Stimulated activated CD8-positive, alpha-beta memory T cell treated with anti-CD3 and anti-CD28 coated beads, Interleukin-4, amount 100 ng/mL, for 4 hours (primary cell): ENCODE data around the gene FCHSD2.

Source experiments
- DNase-seq, 2 donors: peaks; one replicate each; pipeline ENCODE4 v3.0.0-alpha.2; 2020; ENCODE audit warnings: low read depth in 2 of 2, low spot score in 1 of 2

Gene FCHSD2

DNA sequence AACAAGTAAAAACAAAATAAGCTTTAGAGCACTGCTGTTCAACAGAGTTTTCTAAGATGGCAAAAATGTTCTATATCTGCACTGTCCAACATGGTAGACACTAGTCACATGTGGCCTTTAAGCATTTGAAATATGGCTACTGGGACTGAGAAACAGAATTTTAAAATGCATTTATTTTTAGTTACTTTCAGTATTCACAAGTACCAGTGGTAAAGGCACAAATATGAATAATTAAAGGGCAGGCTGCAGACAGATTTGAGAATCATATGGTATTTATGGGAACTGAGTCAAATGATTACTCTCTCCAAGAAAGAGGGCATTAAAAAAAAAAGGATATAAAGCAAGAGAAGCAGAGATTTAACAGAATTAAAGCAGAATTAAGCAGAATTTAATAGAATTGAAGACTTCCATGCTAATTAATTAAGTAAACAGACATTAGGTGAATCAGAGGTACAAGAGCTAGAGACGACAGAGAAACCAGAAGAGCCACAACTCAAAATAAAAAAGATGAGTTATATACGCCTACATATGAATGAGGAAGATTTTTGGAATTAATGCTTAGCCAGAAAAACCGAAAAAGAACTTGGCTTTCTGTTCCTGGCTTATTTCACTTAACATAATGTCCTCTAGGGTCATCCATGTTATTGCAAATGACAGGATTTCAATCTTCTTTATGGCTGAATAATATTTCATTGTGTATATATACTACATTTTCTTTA lies 167.5 kb downstream of the FCHSD2 start:
- no peak for DNase-seq

- DNase-seq: no peak
These were observed 169.5 kb downstream of the FCHSD2 start for GRCh38 chr11:72972496-72973128.

DNA sequence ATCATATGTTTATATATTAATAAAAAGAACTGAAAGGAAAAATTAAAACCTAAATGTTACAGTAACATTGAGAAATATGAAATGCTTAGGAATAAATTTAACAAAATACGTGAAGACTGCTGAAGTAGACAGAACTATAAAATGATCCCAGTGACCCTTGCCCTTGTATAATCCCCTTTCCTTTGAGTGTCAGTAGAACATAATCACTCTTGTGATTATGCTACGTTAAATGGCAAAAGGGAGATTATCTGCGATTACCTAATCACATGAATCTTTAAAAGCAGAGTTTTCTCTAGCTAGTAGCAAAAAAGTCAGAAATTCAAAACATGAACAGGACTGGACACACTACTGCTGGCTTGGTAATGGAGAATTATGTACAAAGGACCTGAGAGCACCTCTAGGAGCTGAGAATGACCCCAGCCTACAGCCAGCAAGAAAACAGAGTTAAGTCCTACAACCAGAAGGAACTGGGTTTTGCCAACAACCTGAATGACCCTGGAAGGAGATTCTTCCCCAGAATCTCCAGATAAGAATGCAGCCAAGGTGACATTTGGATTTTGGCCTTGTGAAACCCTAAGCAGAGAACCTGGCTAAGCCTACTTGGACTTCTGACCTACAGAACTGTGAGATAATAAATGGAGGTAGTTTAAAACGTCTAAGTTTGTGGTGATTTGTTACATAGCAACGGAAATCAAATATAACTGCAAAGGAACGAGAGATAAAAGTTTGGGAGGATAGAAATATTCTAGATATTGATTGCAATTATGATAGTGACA lies 170.7 kb downstream of the FCHSD2 start:
- DNase-seq: no peak

- DNase-seq: no peak
These were observed 171.5 kb downstream of the FCHSD2 start for GRCh38 chr11:72970557-72971118.

DNA sequence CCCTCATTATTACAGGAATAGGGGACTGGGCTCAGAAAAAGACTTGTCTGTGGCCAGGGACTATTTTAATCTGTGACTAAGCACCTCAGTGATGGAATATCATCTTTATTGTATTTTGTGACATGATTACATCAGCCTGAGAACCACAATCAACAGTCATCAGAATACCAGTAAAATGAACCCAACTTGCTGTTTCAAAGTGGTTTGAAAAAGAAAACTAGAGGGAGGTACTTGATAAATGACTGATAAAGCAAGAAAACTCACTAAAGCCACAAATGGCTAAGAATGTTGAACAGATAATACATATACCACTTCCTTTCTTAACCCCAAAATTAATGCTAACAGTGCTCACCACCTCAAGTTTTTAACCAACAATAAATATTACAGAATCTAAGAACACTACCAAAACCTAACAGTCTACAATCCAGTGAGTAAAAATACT lies 172.2 kb downstream of the FCHSD2 start:
- no peak for DNase-seq

GRCh38 chr11:72968390-72968789 lies 173.7 kb downstream of the FCHSD2 start:
- DNase-seq: no peak

GRCh38 chr11:72965672-72966071 lies 176.4 kb downstream of the FCHSD2 start:
- no peak for DNase-seq

- DNase-seq: no peak
These were observed 179.4 kb downstream of the FCHSD2 start for GRCh38 chr11:72962717-72963116.

GRCh38 chr11:72962084-72962483 lies 180.0 kb downstream of the FCHSD2 start:
- no peak for DNase-seq

DNA sequence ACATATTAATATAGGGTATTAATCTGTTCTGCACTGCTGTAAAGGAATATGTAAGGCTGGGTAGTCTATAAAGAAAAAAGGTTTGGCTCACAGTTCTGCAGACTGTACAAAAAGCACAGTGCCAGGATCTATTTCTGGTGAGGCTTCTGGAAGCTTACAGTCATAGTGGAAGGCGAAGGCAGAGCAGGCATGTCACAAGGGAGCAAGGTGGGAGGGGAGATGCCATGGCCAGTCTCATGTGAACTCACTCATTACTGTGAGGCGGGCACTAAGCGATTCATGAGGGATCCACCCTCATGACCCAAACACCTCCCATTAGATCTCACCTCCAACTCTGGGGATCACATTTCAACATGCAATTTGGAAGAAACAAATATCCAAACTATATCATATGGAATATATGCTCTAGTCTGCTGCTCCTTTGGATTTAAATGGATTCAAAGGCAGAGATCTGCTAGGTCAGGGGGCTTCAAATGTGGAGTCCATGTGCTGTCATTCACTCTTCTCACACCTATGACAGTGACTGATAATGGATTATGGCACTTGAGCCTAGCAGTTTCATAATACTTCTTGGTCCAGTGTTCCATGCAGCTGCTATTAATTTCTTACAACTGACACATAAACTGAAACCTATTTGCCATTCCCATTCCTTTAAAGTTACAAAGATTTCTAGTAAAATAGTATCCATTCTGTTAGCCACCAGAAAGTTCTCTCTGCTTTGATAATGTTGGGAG lies 182.0 kb downstream of the FCHSD2 start:
- DNase-seq: no peak

GRCh38 chr11:72958791-72959190 lies 183.3 kb downstream of the FCHSD2 start:
- no peak for DNase-seq

DNA sequence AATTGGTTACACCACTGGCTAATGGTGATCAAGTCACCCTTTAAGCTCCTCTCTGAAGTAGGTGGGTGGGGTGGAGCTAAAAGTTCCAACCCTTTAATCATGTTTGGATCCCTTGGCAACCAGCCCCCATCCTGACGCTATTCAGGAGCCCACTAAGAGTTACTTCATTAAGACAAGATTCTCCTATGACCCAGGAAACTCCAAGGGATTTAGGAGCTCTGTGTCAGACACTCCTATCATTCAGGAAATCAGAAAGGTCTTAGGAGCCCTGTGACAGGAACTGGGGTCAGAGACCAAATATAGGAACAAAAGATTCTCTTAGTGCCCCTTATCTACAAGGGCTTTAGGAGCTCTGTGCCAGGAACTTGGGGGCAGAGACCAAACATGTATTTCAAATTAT lies 186.7 kb downstream of the FCHSD2 start:
- no peak for DNase-seq

DNA sequence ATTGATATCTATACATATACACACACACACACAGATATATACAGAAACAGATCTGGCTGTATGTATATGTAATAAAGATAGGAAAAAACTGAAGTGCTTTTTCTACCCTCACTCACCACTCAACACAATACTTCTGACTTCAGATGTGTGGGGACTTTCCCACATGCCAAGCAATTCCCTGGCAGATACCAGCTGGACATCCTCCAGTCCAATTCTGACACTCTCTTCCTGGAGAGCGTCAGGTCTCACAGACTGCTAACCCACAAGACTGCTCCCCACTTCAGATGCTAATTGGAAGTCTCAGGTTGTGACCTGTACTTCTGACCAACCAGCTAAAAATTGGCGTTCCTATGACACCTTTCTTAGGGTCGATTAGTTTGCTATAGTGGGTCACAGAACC lies 187.3 kb downstream of the FCHSD2 start:
- DNase-seq: no peak

DNA sequence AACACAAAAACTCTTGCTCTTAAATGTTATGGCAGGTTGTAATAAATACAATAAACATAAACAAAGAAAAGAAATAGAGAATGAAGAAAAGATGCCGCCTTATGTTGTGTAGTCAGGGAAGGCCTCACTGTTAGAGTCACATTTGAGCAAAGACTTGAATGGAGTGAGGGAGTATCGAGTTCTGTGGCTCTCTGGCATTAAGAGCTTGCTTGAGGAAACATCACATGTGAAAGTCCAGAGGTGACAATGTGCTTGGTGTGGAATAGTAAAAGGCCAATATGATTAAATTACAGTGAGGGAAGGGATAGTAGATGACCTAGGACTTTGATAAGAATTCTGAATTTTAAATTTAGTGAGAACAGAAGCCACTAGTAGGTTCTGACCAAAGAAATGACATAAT lies 188.5 kb downstream of the FCHSD2 start:
- no peak for DNase-seq

DNA sequence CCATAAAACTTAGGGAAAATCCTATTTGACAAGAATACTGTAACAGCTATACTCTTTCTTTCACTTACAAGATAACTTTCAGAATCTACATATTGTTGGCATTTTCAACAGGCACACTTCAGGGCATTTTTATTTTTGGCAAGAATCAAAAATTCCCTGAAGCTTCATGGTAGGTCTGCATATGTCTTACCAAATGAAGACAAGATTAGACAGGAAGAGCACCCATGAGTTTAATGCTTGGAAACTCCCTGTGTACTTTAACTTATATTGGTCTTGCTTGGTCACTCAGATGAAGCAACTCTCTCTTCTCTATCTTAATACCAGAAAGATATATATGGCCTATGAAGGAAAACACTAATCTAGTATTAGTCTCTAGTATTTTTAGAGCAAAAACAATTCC lies 190.2 kb downstream of the FCHSD2 start:
- no peak for DNase-seq

GRCh38 chr11:72951193-72951592 lies 190.9 kb downstream of the FCHSD2 start:
- no peak for DNase-seq

GRCh38 chr11:72950685-72951084 lies 191.4 kb downstream of the FCHSD2 start:
- DNase-seq: no peak

DNA sequence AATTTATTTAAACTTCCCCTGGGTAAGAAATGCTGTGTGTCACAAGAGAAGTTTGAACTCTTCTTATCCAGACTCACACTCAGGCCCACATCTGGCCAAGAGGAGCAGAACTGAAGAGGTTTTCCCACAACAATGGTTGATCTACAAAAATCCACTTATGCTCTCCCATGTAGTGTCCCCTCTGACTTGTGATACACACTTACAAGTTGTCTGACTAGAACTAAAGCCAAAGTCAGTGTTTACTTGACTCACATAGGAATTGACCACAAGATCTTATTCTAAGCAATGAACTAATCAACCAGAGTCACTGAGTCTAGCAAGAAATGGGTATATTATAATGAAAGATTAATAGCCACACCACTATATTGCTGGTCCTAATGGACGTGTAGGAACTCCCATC lies 194.9 kb downstream of the FCHSD2 start:
- no peak for DNase-seq

- no peak for DNase-seq
These were observed 198.5 kb downstream of the FCHSD2 start for GRCh38 chr11:72943664-72944063.

- DNase-seq: no peak
These were observed 201.7 kb downstream of the FCHSD2 start for GRCh38 chr11:72940417-72940816.

DNA sequence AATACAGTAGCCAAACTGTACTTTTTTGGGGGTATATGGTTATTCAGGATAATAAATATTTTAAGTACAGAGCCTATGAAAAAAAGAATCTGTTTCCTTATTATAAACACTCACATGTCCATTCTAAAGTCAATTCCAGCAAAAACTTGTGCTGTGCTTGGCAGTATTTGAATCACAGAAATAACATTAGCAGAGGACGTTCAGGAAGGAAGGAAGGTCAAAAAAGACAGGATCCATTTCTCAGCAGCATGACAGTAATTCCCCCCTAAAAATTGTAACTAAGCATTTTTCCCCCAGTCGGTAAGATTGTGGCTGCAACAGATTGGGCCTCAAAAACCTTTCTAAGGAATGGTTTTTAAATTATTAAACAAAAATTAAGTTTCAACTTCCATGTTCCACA lies 203.1 kb downstream of the FCHSD2 start:
- DNase-seq: no peak
